GM12865 (cell line): ENCODE data around the gene TUFM.

Experiments used
- DNase-seq: peaks from one replicate; pipeline ENCODE4 v3.0.0; 2010; ENCODE audit warnings: low read depth
- H3K4me3 ChIP-seq: 2 replicates; pipeline ENCODE4 v1.5.1; 2011; ENCODE audit warnings: mild to moderate bottlenecking, low read depth, low read length, control low read depth
- CTCF ChIP-seq: IDR thresholded peaks from 2 replicates; pipeline ENCODE4 v1.5.1; 2011; ENCODE audit warnings: low read length, control low read depth, low read depth, inconsistent platforms; ENCODE audit not compliant: insufficient read depth; ENCODE audit errors: missing control alignments

Gene TUFM

GRCh38 chr16:28829747-28830146 is 16.4 kb downstream of the TUFM start:
- TF ChIP-seq CTCF: no peak
- H3K4me3 ChIP-seq: no peak overlapping the region
- DNase-seq: no peak

GRCh38 chr16:28826141-28826540 is 20.0 kb downstream of the TUFM start:
- TF ChIP-seq CTCF: no peak

GRCh38 chr16:28824717-28824973 is 21.5 kb downstream of the TUFM start:
- DNase-seq: no peak
- TF ChIP-seq CTCF: no peak

More at GRCh38 chr16:28826141-28826540, 20.0 kb downstream of the TUFM start:
- no peak for DNase-seq
- no peak overlapping the region for H3K4me3 ChIP-seq

GRCh38 chr16:28823873-28824716 is 22.1 kb downstream of the TUFM start:
- peak; percentile 99 for DNase-seq
- TF ChIP-seq CTCF: no peak
- peak overlapping the region; percentile 65 for H3K4me3 ChIP-seq

More at GRCh38 chr16:28824717-28824973, 21.5 kb downstream of the TUFM start:
- peak overlapping the region; percentile 65 for H3K4me3 ChIP-seq

- peak overlapping the region; percentile 65 for H3K4me3 ChIP-seq
- no peak for DNase-seq
- no peak for TF ChIP-seq CTCF
Measured at GRCh38 chr16:28823291-28823872, 22.8 kb downstream of the TUFM start.

DNA sequence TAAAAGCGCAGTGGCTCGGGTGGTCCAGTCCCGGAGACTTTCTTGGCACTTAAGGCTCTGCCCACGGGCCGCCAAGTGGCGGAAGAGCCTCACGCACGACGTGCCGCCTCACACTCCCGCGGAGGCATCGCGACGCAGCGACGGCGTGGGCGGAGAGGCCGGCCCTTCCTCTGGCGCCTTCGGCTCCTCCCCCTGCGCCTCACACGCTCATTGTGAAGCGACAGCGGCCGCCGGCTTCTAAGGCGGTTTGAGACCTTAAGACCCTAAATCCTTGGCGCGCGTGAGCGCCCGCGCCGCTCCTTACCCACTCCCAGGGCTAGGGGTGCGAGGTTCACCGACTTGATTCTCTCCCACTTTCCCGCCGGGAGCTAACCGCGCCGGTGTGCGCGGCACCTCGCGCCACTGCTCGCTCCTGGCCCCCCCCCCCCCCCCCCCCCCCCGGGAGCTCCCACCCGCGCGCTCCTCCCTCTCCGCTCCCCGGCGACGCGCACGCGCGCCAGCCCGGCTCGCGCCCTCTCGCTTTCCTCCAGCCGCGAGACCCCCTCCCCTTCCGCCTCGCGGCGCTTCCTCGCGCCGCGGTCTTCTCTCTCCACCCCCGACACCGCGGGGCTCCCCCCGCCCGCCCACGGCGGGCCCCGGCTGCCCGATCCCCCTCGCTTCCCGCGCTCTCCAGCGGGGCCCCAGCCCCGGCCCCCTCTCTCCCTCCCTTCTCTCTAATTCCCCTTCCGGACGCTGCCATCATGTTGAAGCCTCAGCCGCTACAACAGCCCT is 23.4 kb downstream of the TUFM start, which contains the start of gene ATXN2L:
ATXN2L (plus strand) TSS at position 480 of the 771 bp plus-strand sequence; CDS start at position 741, 261 bp downstream.
- DNase-seq: peak; percentile 99
- TF ChIP-seq CTCF: no peak
- H3K4me3 ChIP-seq: peak within 1 kb of the TSS; percentile 65
